ENCODE data around the gene CDKN1B. TPM values are rescaled to one million over a fixed set of nuclear protein-coding genes. Genes with fewer than 3 reads are reported as not detected.

The CDKN1B gene
- total and polyA plus RNA-seq, 2 of the 13 experiments (the other 11 are each of a cell fraction or from before 2014, with no cell fraction given) = 20.1 to 37.2 TPM

DNA sequence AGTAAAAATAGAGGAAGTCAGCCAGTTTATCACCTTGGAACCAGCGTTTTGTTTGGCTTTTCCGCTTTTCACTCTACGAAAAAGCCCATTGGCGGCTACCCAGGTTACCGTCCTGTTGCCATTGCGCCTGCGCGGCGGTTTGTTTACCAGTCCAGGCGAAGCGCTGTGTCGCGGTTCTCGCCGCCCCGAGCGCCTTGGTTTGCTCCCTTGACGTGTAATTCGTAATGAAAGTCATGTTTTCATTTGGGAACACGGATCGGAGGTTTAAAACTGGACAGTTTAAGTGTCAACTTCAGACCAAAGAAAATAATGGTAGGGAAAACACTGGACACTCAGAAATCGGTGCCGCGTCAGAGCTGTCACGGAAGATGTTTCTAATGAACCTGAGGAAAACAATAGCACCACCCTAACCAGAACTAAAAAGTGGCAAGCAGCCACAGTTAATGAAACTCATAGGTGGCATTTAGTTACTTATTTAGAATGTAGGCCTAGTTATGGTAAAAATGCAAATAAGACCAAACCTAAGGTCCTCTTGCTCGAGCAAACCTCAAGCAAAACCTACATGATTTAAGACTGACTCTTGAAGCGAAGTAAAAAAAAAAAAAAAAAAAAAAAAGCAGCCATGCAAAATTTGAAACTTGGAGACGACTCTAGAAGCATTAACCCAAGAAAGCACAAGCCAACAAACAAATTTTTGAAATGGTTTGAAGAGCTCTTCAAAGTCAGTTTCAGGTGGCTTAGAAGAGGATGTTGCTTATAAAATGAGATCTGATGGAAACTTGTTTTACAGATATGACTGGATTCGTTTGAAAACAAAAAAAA lies 20.4 kb upstream of the CDKN1B start (continued):
- TF ChIP-seq POLR2AphosphoS5 (IDR thresholded peaks at IDR 0.05; ENCODE audit: low read depth, low read length) (peak; percentile 60), RELA (CRISPR knock-in tag; IDR thresholded peaks at IDR 0.05) (no peak), ZNF274 (CRISPR knock-in tag; IDR thresholded peaks at IDR 0.05) (no peak), NFRKB (IDR thresholded peaks at IDR 0.05) (no peak), AKNA (CRISPR knock-in tag; IDR thresholded peaks at IDR 0.05; ENCODE audit: borderline replicate concordance) (no peak), NFIB (CRISPR knock-in tag; IDR thresholded peaks at IDR 0.05; ENCODE audit: borderline replicate concordance) (no peak), ZNF7 (CRISPR knock-in tag; IDR thresholded peaks at IDR 0.05) (no peak), RBM22 (optimal IDR thresholded peaks at IDR 0.05; ENCODE audit: low read length) (no peak), ZNF605 (CRISPR knock-in tag; IDR thresholded peaks at IDR 0.05) (no peak), SP5 (CRISPR knock-in tag; IDR thresholded peaks at IDR 0.05; ENCODE audit: borderline replicate concordance, low read depth) (no peak), ZNF510 (CRISPR knock-in tag; IDR thresholded peaks at IDR 0.05; ENCODE audit: low read depth) (no peak), MAF1 (CRISPR knock-in tag; IDR thresholded peaks at IDR 0.05; ENCODE audit: borderline replicate concordance) (no peak), ZNF883 (CRISPR knock-in tag; IDR thresholded peaks at IDR 0.05; ENCODE audit: not compliant biosample characterization) (no peak), ZFP91 (CRISPR knock-in tag; IDR thresholded peaks at IDR 0.05; ENCODE audit: borderline replicate concordance) (no peak), KDM5B (CRISPR knock-in tag; IDR thresholded peaks at IDR 0.05; ENCODE audit: borderline replicate concordance) (no peak), HDAC6 (IDR thresholded peaks at IDR 0.05; ENCODE audit: low read depth, low read length) (no peak)
- TF ChIP-seq, protein P1, sequence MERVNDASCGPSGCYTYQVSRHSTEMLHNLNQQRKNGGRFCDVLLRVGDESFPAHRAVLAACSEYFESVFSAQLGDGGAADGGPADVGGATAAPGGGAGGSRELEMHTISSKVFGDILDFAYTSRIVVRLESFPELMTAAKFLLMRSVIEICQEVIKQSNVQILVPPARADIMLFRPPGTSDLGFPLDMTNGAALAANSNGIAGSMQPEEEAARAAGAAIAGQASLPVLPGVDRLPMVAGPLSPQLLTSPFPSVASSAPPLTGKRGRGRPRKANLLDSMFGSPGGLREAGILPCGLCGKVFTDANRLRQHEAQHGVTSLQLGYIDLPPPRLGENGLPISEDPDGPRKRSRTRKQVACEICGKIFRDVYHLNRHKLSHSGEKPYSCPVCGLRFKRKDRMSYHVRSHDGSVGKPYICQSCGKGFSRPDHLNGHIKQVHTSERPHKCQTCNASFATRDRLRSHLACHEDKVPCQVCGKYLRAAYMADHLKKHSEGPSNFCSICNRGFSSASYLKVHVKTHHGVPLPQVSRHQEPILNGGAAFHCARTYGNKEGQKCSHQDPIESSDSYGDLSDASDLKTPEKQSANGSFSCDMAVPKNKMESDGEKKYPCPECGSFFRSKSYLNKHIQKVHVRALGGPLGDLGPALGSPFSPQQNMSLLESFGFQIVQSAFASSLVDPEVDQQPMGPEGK (CRISPR knock-in tag; IDR thresholded peaks at IDR 0.05) = no peak
- TF ChIP-seq, protein P2, sequence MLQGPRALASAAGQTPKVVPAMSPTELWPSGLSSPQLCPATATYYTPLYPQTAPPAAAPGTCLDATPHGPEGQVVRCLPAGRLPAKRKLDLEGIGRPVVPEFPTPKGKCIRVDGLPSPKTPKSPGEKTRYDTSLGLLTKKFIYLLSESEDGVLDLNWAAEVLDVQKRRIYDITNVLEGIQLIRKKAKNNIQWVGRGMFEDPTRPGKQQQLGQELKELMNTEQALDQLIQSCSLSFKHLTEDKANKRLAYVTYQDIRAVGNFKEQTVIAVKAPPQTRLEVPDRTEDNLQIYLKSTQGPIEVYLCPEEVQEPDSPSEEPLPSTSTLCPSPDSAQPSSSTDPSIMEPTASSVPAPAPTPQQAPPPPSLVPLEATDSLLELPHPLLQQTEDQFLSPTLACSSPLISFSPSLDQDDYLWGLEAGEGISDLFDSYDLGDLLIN (CRISPR knock-in tag; IDR thresholded peaks at IDR 0.05; ENCODE audit: borderline replicate concordance) = no peak
- TF ChIP-seq, protein P3, sequence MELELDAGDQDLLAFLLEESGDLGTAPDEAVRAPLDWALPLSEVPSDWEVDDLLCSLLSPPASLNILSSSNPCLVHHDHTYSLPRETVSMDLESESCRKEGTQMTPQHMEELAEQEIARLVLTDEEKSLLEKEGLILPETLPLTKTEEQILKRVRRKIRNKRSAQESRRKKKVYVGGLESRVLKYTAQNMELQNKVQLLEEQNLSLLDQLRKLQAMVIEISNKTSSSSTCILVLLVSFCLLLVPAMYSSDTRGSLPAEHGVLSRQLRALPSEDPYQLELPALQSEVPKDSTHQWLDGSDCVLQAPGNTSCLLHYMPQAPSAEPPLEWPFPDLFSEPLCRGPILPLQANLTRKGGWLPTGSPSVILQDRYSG (CRISPR knock-in tag; IDR thresholded peaks at IDR 0.05) = no peak
